Esophagus (tissue), 2 donors: ENCODE measurements around the gene TFEB. TPM values are rescaled to one million over a fixed set of nuclear protein-coding genes. Genes with fewer than 3 reads are reported as not detected.

Experiments used
- H3K27ac ChIP-seq, 2 donors: one replicate each; pipeline ENCODE4 v1.5.1; 2013; ENCODE audit warnings: low read depth in 2 of 2, mild to moderate bottlenecking in 2 of 2, inconsistent platforms in 1 of 2, low read length in 1 of 2, moderate library complexity in 1 of 2
- H3K27me3 ChIP-seq, 2 donors: one replicate each; pipeline ENCODE4 v1.6.1; 2013; ENCODE audit warnings: low read length in 2 of 2, control low read depth in 1 of 2, mild to moderate bottlenecking in 1 of 2; ENCODE audit not compliant: insufficient read depth in 2 of 2, control insufficient read depth in 1 of 2
- H3K36me3 ChIP-seq, 2 donors: one replicate each; pipeline ENCODE4 v1.6.1; 2013; ENCODE audit warnings: low read length in 1 of 2; ENCODE audit not compliant: control insufficient read depth in 2 of 2, insufficient read depth in 2 of 2
- H3K4me1 ChIP-seq, 2 donors: one replicate each; pipeline ENCODE4 v1.6.1; 2013; ENCODE audit warnings: low read length in 1 of 2; ENCODE audit not compliant: control insufficient read depth in 2 of 2, insufficient read depth in 2 of 2
- H3K4me3 ChIP-seq, 2 donors: one replicate each; pipeline ENCODE4 v1.5.1; 2013; ENCODE audit warnings: low read length in 2 of 2, mild to moderate bottlenecking in 2 of 2, low read depth in 1 of 2, moderate library complexity in 1 of 2
- H3K9me3 ChIP-seq, 2 donors: one replicate each; pipeline ENCODE4 v1.6.1; 2013; ENCODE audit warnings: mild to moderate bottlenecking in 2 of 2, low read depth in 1 of 2, low read length in 1 of 2, moderate library complexity in 1 of 2; ENCODE audit not compliant: control insufficient read depth in 2 of 2, insufficient read depth in 1 of 2
- WGBS, 2 donors: extraction: QIAGEN DNeasy Blood & Tissue Kit; methylation state at CpG; one replicate each; pipeline ENCODE4 v1.1.7; 2013; 5-methylcytosine and 5-hydroxymethylcytosine counted together
- polyA plus RNA-seq, 2 donors: library from polyadenylated mRNA; stranded (reverse); fragments of 200-250 nt; gene quantifications; one replicate each; pipeline ENCODE4 v1.2.3, GENCODE V29; 2013
- donor health status: healthy with polysubstance abuse.
- donor health status: Bipolar disorder and iron deficiency.

TFEB gene
- polyA plus RNA-seq, 2 donors, result 8.9 to 15.0 TPM

GRCh38 chr6:41671376-41671775, 64.0 kb downstream of the TFEB start:
- H3K36me3 ChIP-seq, result no peaks in the 10 kb centered on the region
- H3K4me1 ChIP-seq, result no peaks in the 10 kb centered on the region
- H3K27me3 ChIP-seq, result no peaks in the 10 kb centered on the region
- 53 to 57% methylated on average over 5 of the region's 5 CpGs for whole genome bisulfite sequencing, 2 donors
- H3K9me3 ChIP-seq, result no peaks in the 10 kb centered on the region
- H3K4me3 ChIP-seq, result no peak overlapping the region
- H3K27ac ChIP-seq, result no peak overlapping the region

- no peaks in the 10 kb centered on the region for H3K9me3 ChIP-seq
- WGBS, 2 donors, result 77 to 83% methylated on average over 9 of the region's 9 CpGs
- H3K27me3 ChIP-seq, result no peaks in the 10 kb centered on the region
- no peak overlapping the region for H3K4me3 ChIP-seq
- no peaks in the 10 kb centered on the region for H3K4me1 ChIP-seq
- no peak overlapping the region for H3K27ac ChIP-seq
- H3K36me3 ChIP-seq, result no peaks in the 10 kb centered on the region
Measured at GRCh38 chr6:41670703-41671360, 64.6 kb downstream of the TFEB start.

- no peaks in the 10 kb centered on the region for H3K4me1 ChIP-seq
- no peaks in the 10 kb centered on the region for H3K9me3 ChIP-seq
- WGBS, 2 donors, result 93 to 98% methylated on average over 2 of the region's 2 CpGs
- H3K36me3 ChIP-seq, result no peaks in the 10 kb centered on the region
- H3K27ac ChIP-seq, result no peak overlapping the region
- H3K4me3 ChIP-seq, result no peak overlapping the region
- no peaks in the 10 kb centered on the region for H3K27me3 ChIP-seq
Measured at GRCh38 chr6:41668968-41669367, 66.4 kb downstream of the TFEB start.

DNA sequence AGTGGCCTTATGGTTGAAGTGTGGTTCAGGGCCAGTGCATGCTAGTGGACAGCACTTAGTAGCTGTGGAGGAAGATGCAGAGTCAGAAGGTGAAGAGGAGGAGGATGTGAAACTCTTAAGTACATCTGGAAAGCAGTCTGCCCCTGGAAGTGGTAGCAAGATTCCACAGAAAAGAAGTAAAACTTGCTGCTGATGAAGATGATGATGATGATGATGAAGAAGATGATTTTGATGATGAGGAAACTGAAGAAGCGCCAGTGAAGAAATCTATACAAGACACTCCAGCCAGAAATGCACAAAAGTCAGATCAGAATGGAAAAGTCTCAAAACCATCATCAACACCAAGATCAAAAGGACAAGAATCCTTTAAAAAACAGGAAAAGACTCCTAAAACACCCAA, 68.2 kb downstream of the TFEB start:
- 98 to 100% methylated on average over 1 of the region's 1 CpG for WGBS, 2 donors
- Histone ChIP-seq H3K9me3 (no peaks in the 10 kb centered on the region), H3K4me3 (no peak overlapping the region), H3K27ac (no peak overlapping the region), H3K36me3 (no peaks in the 10 kb centered on the region), H3K4me1 (no peaks in the 10 kb centered on the region), H3K27me3 (no peaks in the 10 kb centered on the region)

- H3K4me3 ChIP-seq, result no peak overlapping the region
- WGBS, 2 donors, result 86 to 87% methylated on average over 5 of the region's 5 CpGs
- no peak overlapping the region for H3K27ac ChIP-seq
- no peaks in the 10 kb centered on the region for H3K4me1 ChIP-seq
- H3K36me3 ChIP-seq, result no peaks in the 10 kb centered on the region
- H3K9me3 ChIP-seq, result no peaks in the 10 kb centered on the region
- H3K27me3 ChIP-seq, result no peaks in the 10 kb centered on the region
Measured at GRCh38 chr6:41664271-41664670, 71.1 kb downstream of the TFEB start.

GRCh38 chr6:41663568-41663967, 71.8 kb downstream of the TFEB start:
- Histone ChIP-seq H3K36me3 (no peaks in the 10 kb centered on the region), H3K9me3 (no peaks in the 10 kb centered on the region), H3K4me3 (no peak overlapping the region), H3K4me1 (no peaks in the 10 kb centered on the region), H3K27me3 (no peaks in the 10 kb centered on the region), H3K27ac (no peak overlapping the region)
- 65 to 76% methylated on average over 5 of the region's 5 CpGs for WGBS, 2 donors

- WGBS, 2 donors, result 39 to 68% methylated on average over 7 of the region's 7 CpGs
- H3K4me3 ChIP-seq, result no peak overlapping the region
- H3K4me1 ChIP-seq, result no peaks in the 10 kb centered on the region
- no peaks in the 10 kb centered on the region for H3K27me3 ChIP-seq
- H3K27ac ChIP-seq, result no peak overlapping the region
- no peaks in the 10 kb centered on the region for H3K36me3 ChIP-seq
- no peaks in the 10 kb centered on the region for H3K9me3 ChIP-seq
Measured at GRCh38 chr6:41659935-41660334, 75.5 kb downstream of the TFEB start.

GRCh38 chr6:41658636-41659035, 76.8 kb downstream of the TFEB start:
- Histone ChIP-seq H3K27ac (no peak overlapping the region), H3K27me3 (no peaks in the 10 kb centered on the region), H3K4me1 (no peaks in the 10 kb centered on the region), H3K9me3 (no peaks in the 10 kb centered on the region), H3K36me3 (no peaks in the 10 kb centered on the region), H3K4me3 (no peak overlapping the region)
- WGBS, 2 donors, result 83 to 92% methylated on average over 13 of the region's 13 CpGs

- Histone ChIP-seq H3K27ac (no peak overlapping the region), H3K4me1 (no peaks in the 10 kb centered on the region), H3K4me3 (no peak overlapping the region), H3K9me3 (no peaks in the 10 kb centered on the region), H3K36me3 (peaks cover 0 to 4% of the 10 kb centered on the region in 2 donors), H3K27me3 (no peaks in the 10 kb centered on the region)
- 79 to 84% methylated on average over 23 of the region's 23 CpGs for WGBS, 2 donors
Measured at GRCh38 chr6:41657131-41658094, 78.0 kb downstream of the TFEB start.
